ENCODE results near the gene FAM90A1. TPM values are rescaled to one million over a fixed set of nuclear protein-coding genes. Genes with fewer than 3 reads are reported as not detected.
"Not testable (repeated sequence)": the region's sequence is repeated elsewhere in the genome, so short reads cannot be mapped to it uniquely, and the experiment has no call there.

The FAM90A1 gene
- total RNA-seq, 1 experiment from 2014 or later: 2.6 TPM

GRCh38 chr12:8224782-8225181 is 2.6 kb downstream of the FAM90A1 start:
- H3K4me3 ChIP-seq (ENCODE audit: insufficient read depth, low read depth, low read length); H3K27me3 ChIP-seq (ENCODE audit: control insufficient read depth, insufficient read depth, low read length); DNase-seq; H3K36me3 ChIP-seq (replicated peaks; ENCODE audit: control insufficient read depth, insufficient read depth, low read length): not testable (repeated sequence)

GRCh38 chr12:8223646-8224045 is 3.8 kb downstream of the FAM90A1 start:
- H3K27me3 ChIP-seq (ENCODE audit: control insufficient read depth, insufficient read depth, low read length); DNase-seq; H3K4me3 ChIP-seq (ENCODE audit: insufficient read depth, low read depth, low read length); H3K36me3 ChIP-seq (replicated peaks; ENCODE audit: control insufficient read depth, insufficient read depth, low read length): not testable (repeated sequence)

- DNase-seq; H3K36me3 ChIP-seq (replicated peaks; ENCODE audit: control insufficient read depth, insufficient read depth, low read length); H3K4me3 ChIP-seq (ENCODE audit: insufficient read depth, low read depth, low read length); H3K27me3 ChIP-seq (ENCODE audit: control insufficient read depth, insufficient read depth, low read length): not testable (repeated sequence)
These were observed 5.1 kb downstream of the FAM90A1 start for GRCh38 chr12:8222303-8222702.

GRCh38 chr12:8221844-8222243 is 5.6 kb downstream of the FAM90A1 start:
- DNase-seq; H3K4me3 ChIP-seq (ENCODE audit: insufficient read depth, low read depth, low read length); H3K36me3 ChIP-seq (replicated peaks; ENCODE audit: control insufficient read depth, insufficient read depth, low read length); H3K27me3 ChIP-seq (ENCODE audit: control insufficient read depth, insufficient read depth, low read length): not testable (repeated sequence)

- H3K27me3 ChIP-seq (ENCODE audit: control insufficient read depth, insufficient read depth, low read length); DNase-seq; H3K36me3 ChIP-seq (replicated peaks; ENCODE audit: control insufficient read depth, insufficient read depth, low read length); H3K4me3 ChIP-seq (ENCODE audit: insufficient read depth, low read depth, low read length): not testable (repeated sequence)
These were observed 6.0 kb downstream of the FAM90A1 start for GRCh38 chr12:8221375-8221774.

- not testable (repeated sequence) for H3K36me3 ChIP-seq (replicated peaks; ENCODE audit: control insufficient read depth, insufficient read depth, low read length); H3K27me3 ChIP-seq (ENCODE audit: control insufficient read depth, insufficient read depth, low read length); H3K4me3 ChIP-seq (ENCODE audit: insufficient read depth, low read depth, low read length)
- DNase-seq: peak; percentile 38
These were observed 8.6 kb downstream of the FAM90A1 start for GRCh38 chr12:8218711-8219382.

GRCh38 chr12:8197685-8198308 is 29.6 kb downstream of the FAM90A1 start:
- not testable (repeated sequence) for DNase-seq; H3K4me3 ChIP-seq (ENCODE audit: insufficient read depth, low read depth, low read length); H3K36me3 ChIP-seq (replicated peaks; ENCODE audit: control insufficient read depth, insufficient read depth, low read length); H3K27me3 ChIP-seq (ENCODE audit: control insufficient read depth, insufficient read depth, low read length)

- H3K27me3 ChIP-seq (ENCODE audit: control insufficient read depth, insufficient read depth, low read length); H3K4me3 ChIP-seq (ENCODE audit: insufficient read depth, low read depth, low read length); DNase-seq; H3K36me3 ChIP-seq (replicated peaks; ENCODE audit: control insufficient read depth, insufficient read depth, low read length): not testable (repeated sequence)
These were observed 39.3 kb downstream of the FAM90A1 start for GRCh38 chr12:8188088-8188487.

- not testable (repeated sequence) for H3K36me3 ChIP-seq (replicated peaks; ENCODE audit: control insufficient read depth, insufficient read depth, low read length); H3K27me3 ChIP-seq (ENCODE audit: control insufficient read depth, insufficient read depth, low read length); H3K4me3 ChIP-seq (ENCODE audit: insufficient read depth, low read depth, low read length); DNase-seq
These were observed 43.2 kb downstream of the FAM90A1 start for GRCh38 chr12:8184206-8184605.

- H3K36me3 ChIP-seq (replicated peaks; ENCODE audit: control insufficient read depth, insufficient read depth, low read length); H3K27me3 ChIP-seq (ENCODE audit: control insufficient read depth, insufficient read depth, low read length); H3K4me3 ChIP-seq (ENCODE audit: insufficient read depth, low read depth, low read length); DNase-seq: not testable (repeated sequence)
These were observed 44.1 kb downstream of the FAM90A1 start for GRCh38 chr12:8183346-8183745.

GRCh38 chr12:8182923-8183322 is 44.5 kb downstream of the FAM90A1 start:
- not testable (repeated sequence) for H3K4me3 ChIP-seq (ENCODE audit: insufficient read depth, low read depth, low read length); H3K36me3 ChIP-seq (replicated peaks; ENCODE audit: control insufficient read depth, insufficient read depth, low read length); DNase-seq

GRCh38 chr12:8181271-8181670 is 46.1 kb downstream of the FAM90A1 start:
- H3K27me3 ChIP-seq (ENCODE audit: control insufficient read depth, insufficient read depth, low read length); DNase-seq; H3K4me3 ChIP-seq (ENCODE audit: insufficient read depth, low read depth, low read length); H3K36me3 ChIP-seq (replicated peaks; ENCODE audit: control insufficient read depth, insufficient read depth, low read length): not testable (repeated sequence)

More at GRCh38 chr12:8182923-8183322, 44.5 kb downstream of the FAM90A1 start:
- not testable (repeated sequence) for H3K27me3 ChIP-seq (ENCODE audit: control insufficient read depth, insufficient read depth, low read length)

GRCh38 chr12:8179989-8180585 is 47.3 kb downstream of the FAM90A1 start:
- not testable (repeated sequence) for H3K36me3 ChIP-seq (replicated peaks; ENCODE audit: control insufficient read depth, insufficient read depth, low read length); H3K27me3 ChIP-seq (ENCODE audit: control insufficient read depth, insufficient read depth, low read length)
- DNase-seq: peak; percentile 82
- peak overlapping the region; percentile 47 for H3K4me3 ChIP-seq (ENCODE audit: insufficient read depth, low read depth, low read length)

GRCh38 chr12:8172911-8173310 is 54.5 kb downstream of the FAM90A1 start:
- not testable (repeated sequence) for DNase-seq; H3K27me3 ChIP-seq (ENCODE audit: control insufficient read depth, insufficient read depth, low read length); H3K36me3 ChIP-seq (replicated peaks; ENCODE audit: control insufficient read depth, insufficient read depth, low read length); H3K4me3 ChIP-seq (ENCODE audit: insufficient read depth, low read depth, low read length)

All from H7 (cell line).